ACC112 (cell line): Measurements from ENCODE around the gene UTP14A.

Source experiments
- H2AFZ ChIP-seq: fragments of 200-600 bp; sonication (generic); one replicate; pipeline ENCODE4 v1.6.0; 2017; ENCODE audit warnings: antibody characterized with exemption, low read length; ENCODE audit not compliant: unreplicated experiment
- H3K27ac ChIP-seq: fragments of 200-600 bp; sonication (generic); 2 replicates; pipeline ENCODE4 v1.5.1; 2014; ENCODE audit warnings: low read depth, mild to moderate bottlenecking, antibody characterized with exemption, low read length, moderate library complexity
- H3K27me3 ChIP-seq: fragments of 200-600 bp; sonication (generic); 2 replicates; pipeline ENCODE4 v1.6.1; 2014; ENCODE audit warnings: mild to moderate bottlenecking, antibody characterized with exemption, low read length, moderate library complexity, mixed read lengths; ENCODE audit not compliant: insufficient read depth
- H3K36me3 ChIP-seq: fragments of 200-600 bp; sonication (generic); 2 replicates; pipeline ENCODE4 v1.6.1; 2016; ENCODE audit warnings: mild to moderate bottlenecking, antibody characterized with exemption, low read length, moderate library complexity, mixed read lengths; ENCODE audit not compliant: insufficient read depth
- H3K4me1 ChIP-seq: fragments of 200-600 bp; sonication (generic); one replicate; pipeline ENCODE4 v1.6.1; 2016; ENCODE audit warnings: low read length, mixed read lengths; ENCODE audit not compliant: insufficient read depth, unreplicated experiment, control insufficient read depth
- H3K4me3 ChIP-seq: fragments of 200-600 bp; sonication (generic); 2 replicates; pipeline ENCODE4 v1.5.1; 2014; ENCODE audit warnings: mild to moderate bottlenecking, low read depth, low read length
- H3K79me2 ChIP-seq: fragments of 200-600 bp; sonication (generic); one replicate; pipeline ENCODE4 v1.6.0; 2016; ENCODE audit warnings: low read length; ENCODE audit not compliant: control insufficient read depth, unreplicated experiment, insufficient read depth

Gene UTP14A

GRCh38 chrX:129940721-129941120 is 34.8 kb downstream of the UTP14A start:
- no peak overlapping the region for H2AFZ ChIP-seq

GRCh38 chrX:129945131-129945530 is 39.2 kb downstream of the UTP14A start:
- H3K36me3 ChIP-seq, result no peaks in the 10 kb centered on the region
- H3K79me2 ChIP-seq, result no peaks in the 10 kb centered on the region
- no peaks in the 10 kb centered on the region for H3K27me3 ChIP-seq
- no peak overlapping the region for H3K27ac ChIP-seq
- no peak overlapping the region for H2AFZ ChIP-seq
- no peaks in the 10 kb centered on the region for H3K4me1 ChIP-seq
- H3K4me3 ChIP-seq, result no peak overlapping the region

More at GRCh38 chrX:129940721-129941120, 34.8 kb downstream of the UTP14A start:
- Histone ChIP-seq H3K27me3 (no peaks in the 10 kb centered on the region; the same call in 1 of the 2 replicates), H3K4me1 (no peaks in the 10 kb centered on the region), H3K79me2 (no peaks in the 10 kb centered on the region), H3K27ac (no peak overlapping the region), H3K4me3 (no peak overlapping the region), H3K36me3 (no peaks in the 10 kb centered on the region)

- Histone ChIP-seq H3K27ac (no peak overlapping the region), H3K27me3 (no peaks in the 10 kb centered on the region), H2AFZ (no peak overlapping the region), H3K36me3 (no peaks in the 10 kb centered on the region), H3K4me1 (no peaks in the 10 kb centered on the region), H3K79me2 (no peaks in the 10 kb centered on the region), H3K4me3 (peak overlapping the region; percentile 74)
Measured at GRCh38 chrX:129953334-129953648, 47.3 kb downstream of the UTP14A start.

GRCh38 chrX:129953881-129954280 is 47.9 kb downstream of the UTP14A start:
- no peaks in the 10 kb centered on the region for H3K36me3 ChIP-seq
- H3K4me3 ChIP-seq, result no peak overlapping the region
- no peak overlapping the region for H3K27ac ChIP-seq
- H3K4me1 ChIP-seq, result no peaks in the 10 kb centered on the region
- no peaks in the 10 kb centered on the region for H3K27me3 ChIP-seq
- no peak overlapping the region for H2AFZ ChIP-seq
- no peaks in the 10 kb centered on the region for H3K79me2 ChIP-seq

GRCh38 chrX:129954804-129955203 is 48.8 kb downstream of the UTP14A start:
- H2AFZ ChIP-seq, result no peak overlapping the region
- H3K27ac ChIP-seq, result no peak overlapping the region
- H3K4me3 ChIP-seq, result no peak overlapping the region
- H3K79me2 ChIP-seq, result no peaks in the 10 kb centered on the region
- no peaks in the 10 kb centered on the region for H3K36me3 ChIP-seq
- no peaks in the 10 kb centered on the region for H3K27me3 ChIP-seq
- no peaks in the 10 kb centered on the region for H3K4me1 ChIP-seq

GRCh38 chrX:129955682-129956081 is 49.7 kb downstream of the UTP14A start:
- H3K4me3 ChIP-seq, result no peak overlapping the region
- no peak overlapping the region for H2AFZ ChIP-seq

GRCh38 chrX:129956145-129956544 is 50.2 kb downstream of the UTP14A start:
- no peak overlapping the region for H2AFZ ChIP-seq

More at GRCh38 chrX:129955682-129956081, 49.7 kb downstream of the UTP14A start:
- H3K27ac ChIP-seq, result no peak overlapping the region
- H3K4me1 ChIP-seq, result no peaks in the 10 kb centered on the region
- H3K79me2 ChIP-seq, result no peaks in the 10 kb centered on the region
- H3K27me3 ChIP-seq, result no peaks in the 10 kb centered on the region
- no peaks in the 10 kb centered on the region for H3K36me3 ChIP-seq

GRCh38 chrX:129956765-129957164 is 50.8 kb downstream of the UTP14A start:
- Histone ChIP-seq H3K79me2 (no peaks in the 10 kb centered on the region), H3K36me3 (no peaks in the 10 kb centered on the region), H2AFZ (no peak overlapping the region), H3K27ac (no peak overlapping the region), H3K4me1 (peaks cover 7% of the 10 kb centered on the region), H3K27me3 (no peaks in the 10 kb centered on the region), H3K4me3 (peak overlapping the region; percentile 72; the same call in 1 of the 2 replicates)

More at GRCh38 chrX:129956145-129956544, 50.2 kb downstream of the UTP14A start:
- H3K4me3 ChIP-seq, result no peak overlapping the region
- no peak overlapping the region for H3K27ac ChIP-seq
- H3K4me1 ChIP-seq, result peaks cover under 1% of the 10 kb centered on the region
- H3K27me3 ChIP-seq, result no peaks in the 10 kb centered on the region
- no peaks in the 10 kb centered on the region for H3K36me3 ChIP-seq
- no peaks in the 10 kb centered on the region for H3K79me2 ChIP-seq

- H3K4me3 ChIP-seq, result peak overlapping the region; percentile 72
- no peak overlapping the region for H3K27ac ChIP-seq
- no peaks in the 10 kb centered on the region for H3K36me3 ChIP-seq
- no peaks in the 10 kb centered on the region for H3K27me3 ChIP-seq
- peak overlapping the region; percentile 75 for H2AFZ ChIP-seq
- H3K79me2 ChIP-seq, result no peaks in the 10 kb centered on the region
- peaks cover 8% of the 10 kb centered on the region for H3K4me1 ChIP-seq
Measured at GRCh38 chrX:129957241-129958082, 51.5 kb downstream of the UTP14A start.

GRCh38 chrX:129958083-129958465 is 52.1 kb downstream of the UTP14A start:
- no peaks in the 10 kb centered on the region for H3K36me3 ChIP-seq
- no peaks in the 10 kb centered on the region for H3K79me2 ChIP-seq
- H3K4me3 ChIP-seq, result no peak overlapping the region
- peaks cover 8% of the 10 kb centered on the region for H3K4me1 ChIP-seq
- H3K27me3 ChIP-seq, result no peaks in the 10 kb centered on the region
- no peak overlapping the region for H2AFZ ChIP-seq
- no peak overlapping the region for H3K27ac ChIP-seq

GRCh38 chrX:129958814-129959492 is 53.0 kb downstream of the UTP14A start:
- Histone ChIP-seq H3K36me3 (no peaks in the 10 kb centered on the region), H3K4me1 (peaks cover 8% of the 10 kb centered on the region), H3K27me3 (no peaks in the 10 kb centered on the region), H2AFZ (no peak overlapping the region), H3K27ac (no peak overlapping the region), H3K4me3 (no peak overlapping the region), H3K79me2 (no peaks in the 10 kb centered on the region)
